Tibial nerve (tissue), 4 donors: ENCODE measurements around the gene ARSG.

ENCODE experiments used
- CTCF ChIP-seq, 5 experiments: fragments of 200-600 bp in 3 of 5; fragments of 450-650 bp in 2 of 5; sonication (generic) in 3 of 5; IDR thresholded peaks; one replicate each; pipeline ENCODE4 v1.5.1; 2016 to 2019; ENCODE audit warnings: antibody characterized with exemption in 5 of 5, mild to moderate bottlenecking in 3 of 5, moderate library complexity in 2 of 5
- EP300 ChIP-seq, 2 donors: sonication (generic); formaldehyde crosslinking; IDR thresholded peaks; one replicate each; pipeline ENCODE4 v1.6.1; 2017; ENCODE audit warnings: antibody characterized with exemption in 2 of 2, mild to moderate bottlenecking in 1 of 2
- POLR2A ChIP-seq, 2 donors: fragments of 450-650 bp; IDR thresholded peaks; one replicate each; pipeline ENCODE4 v1.6.1; 2017; ENCODE audit warnings: antibody characterized with exemption in 2 of 2, mild to moderate bottlenecking in 2 of 2, moderate library complexity in 2 of 2

- TF ChIP-seq CTCF (IDR thresholded peaks at IDR 0.05), result no peak
- TF ChIP-seq POLR2A (IDR thresholded peaks at IDR 0.05), result no peak
- no peak for TF ChIP-seq EP300 (IDR thresholded peaks at IDR 0.05)
Measured at GRCh38 chr17:68318103-68318991, 27.1 kb downstream of the ARSG start.
